Breast epithelium (tissue), 4 donors: ENCODE measurements around the gene STON2. TPM values are rescaled to one million over a fixed set of nuclear protein-coding genes. Genes with fewer than 3 reads are reported as not detected.

Experiments used
- DNase-seq, 2 donors: peaks; one replicate each; pipeline ENCODE4 v3.0.0-alpha.2; 2019; ENCODE audit warnings: low spot score in 2 of 2
- H3K27ac ChIP-seq, 2 donors: fragments of 200-600 bp; sonication (generic) in 1 of 2; one replicate each; pipeline ENCODE4 v1.5.1; 2016 to 2019; ENCODE audit warnings: mild to moderate bottlenecking in 1 of 2
- H3K27me3 ChIP-seq, 2 donors: fragments of 200-600 bp; sonication (generic) in 1 of 2; one replicate each; pipeline versions ENCODE4 v1.5.1 to v1.6.0; 2017 to 2019; ENCODE audit warnings: control low read depth in 1 of 2, mild to moderate bottlenecking in 1 of 2
- H3K36me3 ChIP-seq: fragments of 200-600 bp; one replicate; pipeline ENCODE4 v1.5.1; 2019
- H3K4me1 ChIP-seq, 2 donors: fragments of 200-600 bp; sonication (generic); one replicate each; pipeline ENCODE4 v1.5.1; 2016 to 2019; ENCODE audit warnings: control low read depth in 1 of 2
- H3K4me3 ChIP-seq, 3 donors: fragments of 200-600 bp; sonication (generic); 1 replicate in 2 of 3; 2 replicates in 1 of 3; pipeline ENCODE4 v1.5.1; 2016 to 2019; ENCODE audit warnings: mild to moderate bottlenecking in 3 of 3, moderate library complexity in 2 of 3
- H3K9me3 ChIP-seq, 2 donors: fragments of 200-600 bp; sonication (generic) in 1 of 2; one replicate each; pipeline ENCODE4 v1.5.1; 2016 to 2019; ENCODE audit warnings: control low read depth in 1 of 2
- POLR2A ChIP-seq: fragments of 450-650 bp; IDR thresholded peaks from one replicate; pipeline ENCODE4 v1.6.1; 2016; ENCODE audit warnings: antibody characterized with exemption, mild to moderate bottlenecking, moderate library complexity
- POLR2AphosphoS5 ChIP-seq, 3 donors: sonication (generic); formaldehyde crosslinking; IDR thresholded peaks; one replicate each; pipeline ENCODE4 v1.6.1; 2017; ENCODE audit warnings: antibody characterized with exemption in 3 of 3
- intact Hi-C: fragments of 100-400 bp; cut with DNase I; formaldehyde crosslinking; loops from one replicate; pipeline ENCODE4 v1.15.1; 2023; ENCODE audit warnings: low total_unique reads
- total RNA-seq, 3 donors: library from RNA; depleted of rRNA; stranded (reverse); fragments of >200 nt; gene quantifications; one replicate each; pipeline ENCODE4 v1.1.0, GENCODE V29; 2016
- TF ChIP-seq, protein P1 (sequence below), 3 donors: fragments of 450-650 bp; IDR thresholded peaks; one replicate each; pipeline ENCODE4 v1.5.1; 2016 to 2017; ENCODE audit warnings: antibody characterized with exemption in 3 of 3, mild to moderate bottlenecking in 3 of 3, moderate library complexity in 3 of 3

Gene STON2
- 10 to 100 TPM; 24.6 to 30.2 (median 27.5) TPM for total RNA-seq

GRCh38 chr14:81400202-81400678, at the start of gene STON2:
Gene STON2, minus strand, starts transcription at chr14:81400324. Its CDS starts 1,942 bp downstream, at chr14:81398382.
- Histone ChIP-seq H3K36me3 (no peaks in the 10 kb centered on the region), H3K9me3 (no peaks in the 10 kb centered on the region), H3K4me1 (peaks cover 5 to 18% of the 10 kb centered on the region in 2 donors), H3K27me3 (no peaks in the 10 kb centered on the region), H3K4me3 (peak within 1 kb of the TSS in 1 of 3 donors; percentile 2), H3K27ac (peak within 1 kb of the TSS; percentile 93 to 94)
- peak in 1 of 2 donors; percentile 59 for DNase-seq
- TF ChIP-seq, protein P1, sequence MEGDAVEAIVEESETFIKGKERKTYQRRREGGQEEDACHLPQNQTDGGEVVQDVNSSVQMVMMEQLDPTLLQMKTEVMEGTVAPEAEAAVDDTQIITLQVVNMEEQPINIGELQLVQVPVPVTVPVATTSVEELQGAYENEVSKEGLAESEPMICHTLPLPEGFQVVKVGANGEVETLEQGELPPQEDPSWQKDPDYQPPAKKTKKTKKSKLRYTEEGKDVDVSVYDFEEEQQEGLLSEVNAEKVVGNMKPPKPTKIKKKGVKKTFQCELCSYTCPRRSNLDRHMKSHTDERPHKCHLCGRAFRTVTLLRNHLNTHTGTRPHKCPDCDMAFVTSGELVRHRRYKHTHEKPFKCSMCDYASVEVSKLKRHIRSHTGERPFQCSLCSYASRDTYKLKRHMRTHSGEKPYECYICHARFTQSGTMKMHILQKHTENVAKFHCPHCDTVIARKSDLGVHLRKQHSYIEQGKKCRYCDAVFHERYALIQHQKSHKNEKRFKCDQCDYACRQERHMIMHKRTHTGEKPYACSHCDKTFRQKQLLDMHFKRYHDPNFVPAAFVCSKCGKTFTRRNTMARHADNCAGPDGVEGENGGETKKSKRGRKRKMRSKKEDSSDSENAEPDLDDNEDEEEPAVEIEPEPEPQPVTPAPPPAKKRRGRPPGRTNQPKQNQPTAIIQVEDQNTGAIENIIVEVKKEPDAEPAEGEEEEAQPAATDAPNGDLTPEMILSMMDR (IDR thresholded peaks at IDR 0.05): no peak
- TF ChIP-seq POLR2AphosphoS5 (IDR thresholded peaks at IDR 0.05) (peak in 1 of 3 donors; percentile 14), POLR2A (no peak)
- intact Hi-C loops: loop anchor here (10.0 kb wide), 1 partner anchor 455 kb away; the partner anchor contains the start of gene CEP128

GRCh38 chr14:81449576-81449975, 49.5 kb upstream of the STON2 start:
- Histone ChIP-seq H3K4me1 (no peaks in the 10 kb centered on the region), H3K36me3 (no peaks in the 10 kb centered on the region), H3K9me3 (no peaks in the 10 kb centered on the region), H3K4me3 (peak overlapping the region in 1 of 3 donors; percentile 42), H3K27ac (peak overlapping the region; percentile 45 to 72), H3K27me3 (no peaks in the 10 kb centered on the region)
- no peak for DNase-seq
- intact Hi-C loops: loop anchor here (5.0 kb wide), 1 partner anchor 177 kb away; no protein-coding TSS in a partner anchor
- TF ChIP-seq POLR2A (no peak), POLR2AphosphoS5 (IDR thresholded peaks at IDR 0.05) (no peak)
- TF ChIP-seq, protein P1 (IDR thresholded peaks at IDR 0.05): no peak

GRCh38 chr14:81449114-81449513, 49.0 kb upstream of the STON2 start:
- Histone ChIP-seq H3K9me3 (no peaks in the 10 kb centered on the region), H3K27me3 (no peaks in the 10 kb centered on the region), H3K36me3 (no peaks in the 10 kb centered on the region), H3K27ac (peak overlapping the region; percentile 45 to 72), H3K4me3 (peak overlapping the region in 1 of 3 donors; percentile 42), H3K4me1 (no peaks in the 10 kb centered on the region)
- peak in 1 of 2 donors; percentile 27 for DNase-seq
- intact Hi-C loops: loop anchor here (5.0 kb wide), 1 partner anchor 177 kb away; no protein-coding TSS in a partner anchor
- TF ChIP-seq, protein P1 (IDR thresholded peaks at IDR 0.05): no peak
- peak in 1 of 3 donors; percentile 34 for TF ChIP-seq POLR2AphosphoS5 (IDR thresholded peaks at IDR 0.05)
- no peak for TF ChIP-seq POLR2A

DNA sequence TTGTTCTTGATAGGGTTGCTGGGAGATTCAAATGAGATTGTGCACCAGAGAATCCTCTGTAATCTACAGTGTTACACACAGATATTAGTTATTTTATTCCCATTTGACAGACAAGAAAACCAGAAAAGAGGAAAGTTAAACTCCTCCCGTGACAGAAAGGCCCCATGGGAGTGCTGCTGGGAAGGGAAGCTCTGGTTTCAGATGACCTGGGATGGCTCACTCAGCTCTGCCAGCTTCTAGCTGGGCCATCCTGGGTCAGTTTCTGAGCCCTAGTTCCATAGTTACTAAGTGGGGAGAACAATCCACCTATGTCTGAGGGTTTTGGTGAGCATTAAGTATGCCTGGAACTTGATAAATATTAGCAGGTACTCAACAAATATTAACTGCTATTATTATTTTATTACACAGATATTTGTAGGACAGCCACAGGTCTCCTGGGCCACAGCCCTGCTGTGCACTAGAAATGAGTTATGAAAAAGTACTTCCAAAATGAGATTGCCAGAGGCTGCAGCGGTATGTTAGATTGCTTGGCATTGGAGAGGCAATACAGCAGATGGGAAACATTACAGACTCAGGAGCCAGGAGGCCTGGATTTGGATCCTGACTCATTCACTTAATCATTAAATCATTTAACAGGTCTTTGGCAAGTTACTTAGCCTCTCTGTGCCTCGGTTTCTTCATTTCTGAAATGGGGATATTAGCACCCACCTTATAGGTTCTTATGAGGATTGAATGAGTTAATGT, 47.1 kb upstream of the STON2 start:
- Histone ChIP-seq H3K9me3 (no peaks in the 10 kb centered on the region), H3K27me3 (no peaks in the 10 kb centered on the region), H3K36me3 (no peaks in the 10 kb centered on the region), H3K27ac (peak overlapping the region in 1 of 2 donors; percentile 2), H3K4me1 (no peaks in the 10 kb centered on the region), H3K4me3 (no peak overlapping the region)
- no peak for DNase-seq
- intact Hi-C loops: loop anchor here (5.0 kb wide), 1 partner anchor 175 kb away; no protein-coding TSS in a partner anchor
- TF ChIP-seq POLR2A (no peak), POLR2AphosphoS5 (IDR thresholded peaks at IDR 0.05) (no peak)
- TF ChIP-seq, protein P1 (IDR thresholded peaks at IDR 0.05): no peak
